ENCODE data around the gene PLEKHO2. TPM values are rescaled to one million over a fixed set of nuclear protein-coding genes. Genes with fewer than 3 reads are reported as not detected.

PLEKHO2 gene
- polyA plus RNA-seq, 1 of the 3 experiments (the other 2 are of a cell fraction) = 7.8 TPM

- Histone ChIP-seq H3K4me2 (no peak overlapping the region; the same call in 1 of the 2 replicates), H3K9ac (no peak overlapping the region)
Measured at GRCh38 chr15:64896371-64897069, 54.8 kb downstream of the PLEKHO2 start.

More at GRCh38 chr15:64896371-64897069, 54.8 kb downstream of the PLEKHO2 start:
- Histone ChIP-seq H3K36me3 (replicated peaks in 1 of 2; ENCODE audit: control insufficient read depth in 1 of 2, insufficient read depth in 2 of 2, low read length in 1 of 2) (peaks cover 0 to 3% of the 10 kb centered on the region in 2 experiments), H2AFZ (ENCODE audit: low read depth) (0 out of 2 replicates have a peak overlapping the region, but pooled peaks have one; percentile 72), H3K9me3 (no peaks in the 10 kb centered on the region), H3F3A (replicated peaks; ENCODE audit: insufficient read depth) (no peaks in the 10 kb centered on the region), H3K27me3 (ENCODE audit: insufficient read depth) (no peaks in the 10 kb centered on the region), H3K4me1 (ENCODE audit: control insufficient read depth in 1 of 2, insufficient read depth in 2 of 2, low read depth in 1 of 2, low read length in 1 of 2) (peaks cover 6 to 31% of the 10 kb centered on the region in 2 experiments; a peak in 3 of 4 replicates), H3K9me2 (no peaks in the 10 kb centered on the region), H3K79me2 (ENCODE audit: insufficient read depth) (no peaks in the 10 kb centered on the region), H3K4me3 (ENCODE audit: low read depth in 2 of 2, low read length in 1 of 2) (no peak overlapping the region), H4K20me1 (ENCODE audit: insufficient read depth) (no peaks in the 10 kb centered on the region), H3K27ac (ENCODE audit: low read depth in 2 of 2, low read length in 1 of 2) (peak overlapping the region in 1 of 2 experiments; percentile 56; a peak in 1 of 4 replicates)
- 93% methylated on average over 6 of the region's 6 CpGs for WGBS (ENCODE audit: low lambda C conversion rate)
- TF ChIP-seq REST (IDR thresholded peaks at IDR 0.05; ENCODE audit: low read depth, low read length) (no peak), FOXM1 (IDR thresholded peaks at IDR 0.05; ENCODE audit: low read depth) (no peak), USF2 (IDR thresholded peaks at IDR 0.05; ENCODE audit: borderline replicate concordance, low read depth, low read length) (no peak), MXI1 (IDR thresholded peaks at IDR 0.05; ENCODE audit: low read depth, low read length) (no peak), NRF1 (IDR thresholded peaks at IDR 0.05; ENCODE audit: low read depth, low read length) (no peak), FOSL2 (IDR thresholded peaks at IDR 0.05; ENCODE audit: borderline replicate concordance, low read depth) (no peak), YY1 (IDR thresholded peaks at IDR 0.05; ENCODE audit: low read depth) (no peak), USF1 (IDR thresholded peaks at IDR 0.05; ENCODE audit: borderline replicate concordance, low read depth) (no peak), POLR2AphosphoS5 (IDR thresholded peaks at IDR 0.05; ENCODE audit: low read depth, low read length) (no peak), JUND (IDR thresholded peaks at IDR 0.05) (no peak), EP300 (IDR thresholded peaks at IDR 0.05; ENCODE audit: borderline replicate concordance in 1 of 2, low read depth in 1 of 2, low read length in 1 of 2) (no peak), TAF1 (IDR thresholded peaks at IDR 0.05; ENCODE audit: borderline replicate concordance, low read depth, low read length) (no peak), IRF3 (IDR thresholded peaks at IDR 0.05; ENCODE audit: low read depth, low read length) (no peak), MEF2A (IDR thresholded peaks at IDR 0.05; ENCODE audit: borderline replicate concordance, low read depth) (no peak), RCOR1 (IDR thresholded peaks at IDR 0.05; ENCODE audit: low read length) (no peak), SIN3A (IDR thresholded peaks at IDR 0.05; ENCODE audit: borderline replicate concordance, low read depth, low read length) (no peak)
- CTCF ChIA-PET = no interaction called here
- no peak for DNase-seq
- POLR2A ChIA-PET = no interaction called here
